B cell (primary cell): ENCODE measurements around the gene PLCD4. TPM values are rescaled to one million over a fixed set of nuclear protein-coding genes. Genes with fewer than 3 reads are reported as not detected.

ENCODE experiments used
- ATAC-seq: fragments of 200-7000 bp; cut with Tn5 transposase; one replicate; pipeline ENCODE4 v1.10.0; 2021; ENCODE audit warnings: low read depth, mild to moderate bottlenecking, moderate number of reproducible peaks, moderate library complexity
- CTCF ChIA-PET: fragments of 350-600 bp; sonication (Branson Sonifier 250); formaldehyde crosslinking; loops from one replicate; lab custom pipeline; 2021; ENCODE audit warnings: antibody characterized with exemption, inconsistent platforms; lab: Charles Lee
- POLR2A ChIA-PET: fragments of 350-600 bp; sonication (Branson Sonifier 250); formaldehyde crosslinking; loops from one replicate; lab custom pipeline; 2021; ENCODE audit warnings: antibody characterized with exemption; lab: Charles Lee
- DNase-seq: peaks from one replicate; pipeline ENCODE4 v3.0.0; 2013
- H2AFZ ChIP-seq: 2 replicates; pipeline ENCODE4 v1.6.1; 2012; ENCODE audit warnings: mild to moderate bottlenecking, low read depth, low read length; ENCODE audit not compliant: insufficient read depth, poor library complexity, severe bottlenecking
- H3K27ac ChIP-seq, 2 donors: 1 replicate in 1 of 2; 2 replicates in 1 of 2; pipeline ENCODE4 v1.5.1; 2012 to 2013; ENCODE audit warnings: low read length in 2 of 2, mild to moderate bottlenecking in 2 of 2, moderate library complexity in 1 of 2
- H3K27me3 ChIP-seq, 4 experiments: fragments of 200-600 bp in 1 of 4; sonication (generic) in 1 of 4; replicated peaks in 1 of 4; 1 replicate in 2 of 4; 2 replicates in 2 of 4; pipeline versions ENCODE4 v1.6.1 to v1.7.0; 2013 to 2016; ENCODE audit warnings: low read length in 3 of 4, mild to moderate bottlenecking in 2 of 4, mixed read lengths in 1 of 4, moderate library complexity in 1 of 4; ENCODE audit not compliant: insufficient read depth in 4 of 4, control insufficient read depth in 3 of 4; ENCODE audit errors: control extremely low read depth in 1 of 4
- H3K36me3 ChIP-seq, 2 experiments: replicated peaks in 1 of 2; 1 replicate in 1 of 2; 2 replicates in 1 of 2; pipeline versions ENCODE4 v1.6.1 to v1.7.1; 2013; ENCODE audit warnings: low read length in 1 of 2; ENCODE audit not compliant: insufficient read depth in 2 of 2, control insufficient read depth in 1 of 2; ENCODE audit errors: control extremely low read depth in 1 of 2, extremely low read depth in 1 of 2
- H3K4me1 ChIP-seq, 2 donors: fragments of 200-600 bp in 1 of 2; sonication (generic) in 1 of 2; 1 replicate in 1 of 2; 2 replicates in 1 of 2; pipeline versions ENCODE4 v1.5.1 to v1.6.1; 2013 to 2017; ENCODE audit warnings: low read length in 2 of 2; ENCODE audit not compliant: control insufficient read depth in 2 of 2, insufficient read depth in 2 of 2
- H3K4me2 ChIP-seq: replicated peaks from 2 replicates; pipeline ENCODE3; 2012; ENCODE audit warnings: mild to moderate bottlenecking, low read depth, low read length; ENCODE audit not compliant: poor library complexity, severe bottlenecking
- H3K4me3 ChIP-seq, 5 experiments: fragments of 200-600 bp in 1 of 5; sonication (generic) in 1 of 5; 1 replicate in 3 of 5; 2 replicates in 2 of 5; pipeline versions ENCODE4 v1.5.1 to v1.7.0; 2011 to 2016; ENCODE audit warnings: low read length in 4 of 5, mild to moderate bottlenecking in 4 of 5, low read depth in 2 of 5, control low read depth in 1 of 5, moderate library complexity in 1 of 5; ENCODE audit not compliant: insufficient read depth in 1 of 5; ENCODE audit errors: control extremely low read depth in 1 of 5, extremely low read depth in 1 of 5
- H3K79me2 ChIP-seq: fragments of 200-600 bp; sonication (generic); one replicate; pipeline ENCODE4 v1.6.0; 2016; ENCODE audit warnings: low read length; ENCODE audit not compliant: control insufficient read depth, insufficient read depth
- H3K9ac ChIP-seq: fragments of 200-600 bp; sonication (generic); 2 replicates; pipeline ENCODE4 v1.6.1; 2017; ENCODE audit warnings: mild to moderate bottlenecking, low read length, moderate library complexity
- H3K9me3 ChIP-seq, 3 donors: one replicate each; pipeline versions ENCODE4 v1.6.1 to v1.7.1; 2013; ENCODE audit warnings: low read length in 2 of 3; ENCODE audit not compliant: control insufficient read depth in 2 of 3, insufficient read depth in 1 of 3; ENCODE audit errors: control extremely low read depth in 1 of 3
- H4K20me1 ChIP-seq: 2 replicates; pipeline ENCODE4 v1.6.0; 2012; ENCODE audit warnings: mild to moderate bottlenecking, low read length; ENCODE audit not compliant: insufficient read depth, control insufficient read depth, poor library complexity, severe bottlenecking
- H3K27ac Mint-ChIP-seq: one replicate; pipeline ENCODE4 v1.8.0; 2021; ENCODE audit warnings: mixed read lengths
- H3K27me3 Mint-ChIP-seq: one replicate; pipeline ENCODE4 v1.8.0; 2021; ENCODE audit warnings: mixed read lengths
- H3K4me1 Mint-ChIP-seq: one replicate; pipeline ENCODE4 v1.8.0; 2021; ENCODE audit warnings: mixed read lengths
- H3K4me3 Mint-ChIP-seq: one replicate; pipeline ENCODE4 v1.8.0; 2021; ENCODE audit warnings: mixed read lengths
- H3K9me3 Mint-ChIP-seq: one replicate; pipeline ENCODE4 v1.8.0; 2022; ENCODE audit warnings: mixed read lengths; ENCODE audit not compliant: insufficient read depth
- EZH2 ChIP-seq: IDR thresholded peaks from 2 replicates; pipeline ENCODE4 v1.6.1; 2012; ENCODE audit warnings: borderline replicate concordance, low read depth, mild to moderate bottlenecking, moderate library complexity, low read length; ENCODE audit not compliant: insufficient read depth, poor library complexity, severe bottlenecking
- whole genome bisulfite sequencing: methylation state at CpG from one replicate; pipeline ENCODE4 v1.1.5; 2013; ENCODE audit warnings: missing lambda C conversion rate; ENCODE audit not compliant: insufficient coverage; 5-methylcytosine and 5-hydroxymethylcytosine counted together
- intact Hi-C: fragments of 100-400 bp; cut with micrococcal nuclease; formaldehyde crosslinking; loops from one replicate; pipeline ENCODE4 v1.10.0; 2022
- polyA plus RNA-seq: library from polyadenylated mRNA; depleted of rRNA; stranded (reverse); fragments of >200 nt; gene quantifications from 2 replicates; pipeline ENCODE4 v1.2.3, GENCODE V29; 2012
- small RNA-seq: library from RNA; depleted of rRNA; stranded (forward); fragments of <200 nt; gene quantifications from one replicate; pipeline ENCODE3, GENCODE V24; 2012; ENCODE audit warnings: low replicate concordance, low read depth; ENCODE audit not compliant: insufficient read length
- total RNA-seq, 2 donors: library from RNA; stranded (reverse); fragments of 120-200 nt in 1 of 2; gene quantifications; 1 replicate in 1 of 2; 2 replicates in 1 of 2; pipeline versions ENCODE4 v1.2.3 to v1.2.4, GENCODE V29; 2013 to 2022
- TF ChIP-seq, protein P1 (sequence below): fragments of 200-600 bp; IDR thresholded peaks from one replicate; pipeline ENCODE4 v1.8.0; 2022; ENCODE audit warnings: antibody characterized with exemption, mild to moderate bottlenecking

Gene PLCD4
- total and polyA plus RNA-seq, 2 donors (not counting 1 experiment from before 2014, with no cell fraction given) = 0.25 to 0.62 TPM

DNA sequence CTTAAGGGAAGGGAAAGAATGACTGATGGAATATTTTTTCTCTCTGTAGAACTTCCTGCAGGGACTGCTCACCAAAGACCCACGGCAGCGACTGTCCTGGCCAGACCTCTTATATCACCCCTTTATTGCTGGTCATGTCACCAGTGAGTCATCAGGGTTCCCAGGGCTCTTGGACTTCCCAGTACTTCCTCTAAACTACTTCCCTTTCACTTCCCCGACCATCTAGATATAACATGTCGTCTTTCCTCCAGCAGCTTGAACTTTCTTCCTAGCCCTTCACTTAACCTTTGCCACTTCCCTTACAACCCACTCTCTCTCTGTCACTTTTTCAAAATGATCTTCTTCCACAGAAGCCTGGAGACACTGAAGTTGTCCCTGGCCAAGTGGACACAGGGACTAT is 71.4 kb downstream of the PLCD4 start:
- Mint-ChIP-seq H3K4me1 (no peaks in the 10 kb centered on the region), H3K9me3 (no peaks in the 10 kb centered on the region), H3K27me3 (no peaks in the 10 kb centered on the region), H3K27ac (no peak overlapping the region), H3K4me3 (no peak overlapping the region)
- ATAC-seq (no peak), DNase-seq (no peak)
- Histone ChIP-seq H3K4me2 (no peak overlapping the region), H3K27me3 (no peaks in the 10 kb centered on the region), H4K20me1 (no peaks in the 10 kb centered on the region), H3K4me1 (no peaks in the 10 kb centered on the region), H3K9ac (no peak overlapping the region), H3K79me2 (no peaks in the 10 kb centered on the region), H2AFZ (no peak overlapping the region), H3K27ac (no peak overlapping the region), H3K9me3 (no peaks in the 10 kb centered on the region), H3K36me3 (peaks cover 1 to 4% of the 10 kb centered on the region in 2 experiments), H3K4me3 (no peak overlapping the region)
- 75% methylated on average over 4 of the region's 4 CpGs for WGBS
- ChIA-PET CTCF (interaction anchor here (1.4 kb wide), 1 partner anchor 19 kb away, joined by 3 read pairs; no protein-coding TSS in a partner anchor), POLR2A (no interaction called here)
- no peak for TF ChIP-seq EZH2
- TF ChIP-seq, protein P1, sequence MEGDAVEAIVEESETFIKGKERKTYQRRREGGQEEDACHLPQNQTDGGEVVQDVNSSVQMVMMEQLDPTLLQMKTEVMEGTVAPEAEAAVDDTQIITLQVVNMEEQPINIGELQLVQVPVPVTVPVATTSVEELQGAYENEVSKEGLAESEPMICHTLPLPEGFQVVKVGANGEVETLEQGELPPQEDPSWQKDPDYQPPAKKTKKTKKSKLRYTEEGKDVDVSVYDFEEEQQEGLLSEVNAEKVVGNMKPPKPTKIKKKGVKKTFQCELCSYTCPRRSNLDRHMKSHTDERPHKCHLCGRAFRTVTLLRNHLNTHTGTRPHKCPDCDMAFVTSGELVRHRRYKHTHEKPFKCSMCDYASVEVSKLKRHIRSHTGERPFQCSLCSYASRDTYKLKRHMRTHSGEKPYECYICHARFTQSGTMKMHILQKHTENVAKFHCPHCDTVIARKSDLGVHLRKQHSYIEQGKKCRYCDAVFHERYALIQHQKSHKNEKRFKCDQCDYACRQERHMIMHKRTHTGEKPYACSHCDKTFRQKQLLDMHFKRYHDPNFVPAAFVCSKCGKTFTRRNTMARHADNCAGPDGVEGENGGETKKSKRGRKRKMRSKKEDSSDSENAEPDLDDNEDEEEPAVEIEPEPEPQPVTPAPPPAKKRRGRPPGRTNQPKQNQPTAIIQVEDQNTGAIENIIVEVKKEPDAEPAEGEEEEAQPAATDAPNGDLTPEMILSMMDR = no peak
- intact Hi-C loops = no loop called here

DNA sequence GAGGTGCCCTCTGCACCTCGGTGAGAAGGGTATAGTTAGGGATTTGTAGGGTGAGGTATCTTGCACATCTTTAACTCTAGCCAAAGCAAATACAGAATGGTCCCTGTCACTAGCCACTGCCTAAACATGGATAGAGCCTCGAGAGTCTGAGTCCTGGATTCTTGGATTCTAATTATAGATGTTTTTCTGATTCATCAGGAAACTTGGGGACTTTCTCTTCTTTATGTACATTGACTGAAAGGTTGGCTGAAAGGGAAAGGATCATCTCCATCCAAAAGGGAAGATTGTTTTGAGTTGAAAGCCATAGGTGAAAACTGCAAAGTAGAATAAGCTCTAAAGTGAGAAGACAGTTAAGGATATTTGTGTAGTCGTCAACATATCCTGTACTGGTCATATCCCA is 72.4 kb downstream of the PLCD4 start:
- Histone ChIP-seq H2AFZ (no peak overlapping the region), H3K4me1 (no peaks in the 10 kb centered on the region), H3K9me3 (no peaks in the 10 kb centered on the region), H4K20me1 (no peaks in the 10 kb centered on the region), H3K4me3 (no peak overlapping the region), H3K27me3 (no peaks in the 10 kb centered on the region), H3K27ac (no peak overlapping the region), H3K36me3 (peaks cover 1 to 4% of the 10 kb centered on the region in 2 experiments), H3K4me2 (no peak overlapping the region), H3K9ac (no peak overlapping the region), H3K79me2 (no peaks in the 10 kb centered on the region)
- TF ChIP-seq EZH2 = no peak
- TF ChIP-seq, protein P1 = no peak
- DNase-seq (no peak), ATAC-seq (no peak)
- Mint-ChIP-seq H3K27ac (no peak overlapping the region), H3K27me3 (no peaks in the 10 kb centered on the region), H3K4me1 (no peaks in the 10 kb centered on the region), H3K4me3 (no peak overlapping the region), H3K9me3 (no peaks in the 10 kb centered on the region)
- ChIA-PET CTCF (interaction anchor here (1.4 kb wide), 1 partner anchor 20 kb away, joined by 3 read pairs; no protein-coding TSS in a partner anchor), POLR2A (no interaction called here)
- WGBS = no CpG with 5 or more reads among the region's 3 CpGs
- intact Hi-C loops = no loop called here

Small RNAs within 50 kb of the gene (small RNA-seq; reads per million reads assigned to genes)
- gene RNU6-136P = not detected

Other genes starting within 250 kb of the PLCD4 start
- gene SLC11A1, start 225.6 kb upstream of the PLCD4 start, total RNA-seq = 6.5 and 7.0 TPM in 2 replicates
- gene SLC11A1, start 225.6 kb upstream of the PLCD4 start, polyA plus RNA-seq = 25.1 and 65.3 TPM in 2 replicates
- 204 and 207 TPM in 2 replicates for gene CTDSP1, start 208.0 kb upstream of the PLCD4 start, total RNA-seq
- 68.1 and 99.8 TPM in 2 replicates for gene CTDSP1, start 208.0 kb upstream of the PLCD4 start, polyA plus RNA-seq
- not detected in 2 replicates for gene VIL1, start 188.8 kb upstream of the PLCD4 start, total RNA-seq
- gene VIL1, start 188.8 kb upstream of the PLCD4 start, polyA plus RNA-seq = 0.06 TPM in 1 of 2 replicates, not detected in the other
- gene USP37, start 39.5 kb upstream of the PLCD4 start, total RNA-seq = 29.0 and 32.4 TPM in 2 replicates
- 3.1 and 5.2 TPM in 2 replicates for gene USP37, start 39.5 kb upstream of the PLCD4 start, polyA plus RNA-seq
- 54.5 and 66.9 TPM in 2 replicates for gene CNOT9, start 39.1 kb upstream of the PLCD4 start, total RNA-seq
- gene CNOT9, start 39.1 kb upstream of the PLCD4 start, polyA plus RNA-seq = 27.7 and 28.0 TPM in 2 replicates
- gene ZNF142, start 51.7 kb downstream of the PLCD4 start, total RNA-seq = 51.1 and 56.1 TPM in 2 replicates
- gene ZNF142, start 51.7 kb downstream of the PLCD4 start, polyA plus RNA-seq = 23.5 and 26.7 TPM in 2 replicates
- gene BCS1L, start 51.8 kb downstream of the PLCD4 start, total RNA-seq = 56.1 and 60.1 TPM in 2 replicates
- gene BCS1L, start 51.8 kb downstream of the PLCD4 start, polyA plus RNA-seq = 84.4 and 104 TPM in 2 replicates
- 31.7 and 31.8 TPM in 2 replicates for gene RNF25, start 64.1 kb downstream of the PLCD4 start, total RNA-seq
- 22.2 and 35.6 TPM in 2 replicates for gene RNF25, start 64.1 kb downstream of the PLCD4 start, polyA plus RNA-seq
- 41.3 and 42.9 TPM in 2 replicates for gene STK36, start 64.2 kb downstream of the PLCD4 start, total RNA-seq
- 29.0 and 29.4 TPM in 2 replicates for gene STK36, start 64.2 kb downstream of the PLCD4 start, polyA plus RNA-seq
- 30.6 and 33.8 TPM in 2 replicates for gene TTLL4, start 102.9 kb downstream of the PLCD4 start, total RNA-seq
- 21.0 and 21.2 TPM in 2 replicates for gene TTLL4, start 102.9 kb downstream of the PLCD4 start, polyA plus RNA-seq
- gene CYP27A1, start 174.2 kb downstream of the PLCD4 start, total RNA-seq = 0.29 and 0.39 TPM in 2 replicates
- gene CYP27A1, start 174.2 kb downstream of the PLCD4 start, polyA plus RNA-seq = 0.25 and 1.1 TPM in 2 replicates
- not detected in 2 replicates for gene PRKAG3, start 223.9 kb downstream of the PLCD4 start, total RNA-seq
- gene PRKAG3, start 223.9 kb downstream of the PLCD4 start, polyA plus RNA-seq = not detected in 2 replicates